DMS153 (cell line): ENCODE measurements around the gene BMP7.

Experiments used
- DNase-seq: peaks from one replicate; lab custom pipeline; 2025; lab: John Stamatoyannopoulos, UW

Gene BMP7

GRCh38 chr20:57190536-57191264, 75.7 kb downstream of the BMP7 start:
- no peak for DNase-seq

GRCh38 chr20:57189713-57190112, 76.7 kb downstream of the BMP7 start:
- no peak for DNase-seq

DNA sequence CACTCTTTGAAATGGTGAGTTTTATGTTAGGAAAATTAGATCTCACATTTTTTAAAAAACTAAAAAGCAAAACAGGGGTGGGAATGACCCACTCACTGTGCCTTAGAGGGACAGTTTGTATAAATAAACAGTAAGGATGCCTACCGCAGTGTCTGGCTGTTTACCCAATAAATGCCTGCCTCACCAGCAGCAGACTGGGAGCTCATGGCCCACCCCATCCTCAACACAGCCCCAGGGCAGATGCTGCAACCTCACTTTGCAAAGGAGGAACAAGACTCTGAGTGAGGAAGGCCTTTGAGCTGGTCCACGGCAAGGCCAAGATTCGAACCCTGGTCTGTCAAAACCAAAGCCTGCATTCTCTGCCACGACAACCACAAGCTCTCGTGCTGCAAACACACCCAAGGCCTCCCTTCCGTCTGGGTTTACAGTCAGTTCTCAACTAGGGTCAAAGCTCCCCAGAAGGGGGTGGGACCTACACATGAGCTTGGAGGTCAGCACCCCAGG, 77.8 kb downstream of the BMP7 start:
- DNase-seq: no peak

- no peak for DNase-seq
Measured at GRCh38 chr20:57188056-57188455, 78.4 kb downstream of the BMP7 start.

GRCh38 chr20:57187068-57187634, 79.3 kb downstream of the BMP7 start:
- no peak for DNase-seq

- DNase-seq: no peak
Measured at GRCh38 chr20:57186192-57186591, 80.2 kb downstream of the BMP7 start.

DNA sequence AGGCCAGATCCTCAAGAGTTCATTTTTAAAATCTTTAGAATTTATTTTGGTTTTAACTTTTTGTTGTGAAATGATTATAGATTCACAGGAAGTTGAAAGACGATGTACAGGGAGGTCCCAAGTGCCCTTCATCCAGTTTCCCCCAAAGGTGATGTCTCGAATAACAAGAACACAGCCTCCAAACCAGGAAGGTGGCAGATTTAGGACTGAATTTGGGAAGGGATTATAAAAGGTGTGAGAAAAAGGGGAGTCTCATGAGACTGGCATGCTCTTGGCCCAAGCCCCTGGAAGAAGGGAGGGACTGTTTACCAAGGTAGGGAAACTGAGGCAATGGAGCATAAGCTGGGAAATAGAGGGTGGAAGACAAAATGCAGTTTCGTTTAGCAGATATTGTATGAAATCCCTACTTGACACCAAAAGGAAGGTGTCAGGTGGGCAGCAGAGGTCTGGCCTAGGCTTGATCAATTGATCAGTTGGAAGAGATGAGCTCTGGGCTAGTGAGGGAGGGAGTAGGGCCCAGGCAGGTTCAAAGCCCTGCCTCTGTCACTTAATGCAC, 81.2 kb downstream of the BMP7 start:
- no peak for DNase-seq

DNA sequence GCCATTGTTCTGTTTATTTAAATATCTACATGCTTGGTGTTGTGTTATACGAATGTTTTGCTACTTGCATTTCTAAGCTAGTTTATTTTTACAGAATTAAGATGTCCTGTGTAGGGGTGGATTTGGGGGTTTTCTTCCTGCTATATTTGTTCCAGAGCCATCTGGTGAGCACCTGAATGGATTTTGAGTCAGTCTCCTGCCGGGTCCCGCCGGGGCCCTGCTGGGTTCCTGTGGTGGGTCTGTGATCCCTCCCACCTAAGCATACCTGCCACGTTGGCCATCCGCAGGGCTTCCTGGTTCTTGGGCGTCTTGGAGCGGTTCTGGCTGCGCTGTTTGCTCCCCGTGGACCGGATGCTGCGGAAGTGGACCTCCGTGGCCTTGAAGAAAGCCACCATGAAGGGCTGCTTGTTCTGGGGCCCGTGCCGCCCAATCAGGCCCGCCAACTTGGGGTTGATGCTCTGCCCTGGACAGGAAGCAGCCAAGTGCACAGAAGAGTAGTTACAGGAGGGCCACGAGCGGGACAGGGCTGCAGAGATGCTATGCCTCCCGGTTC, 82.9 kb downstream of the BMP7 start:
- DNase-seq: no peak

- no peak for DNase-seq
Measured at GRCh38 chr20:57181639-57182038, 84.8 kb downstream of the BMP7 start.

DNA sequence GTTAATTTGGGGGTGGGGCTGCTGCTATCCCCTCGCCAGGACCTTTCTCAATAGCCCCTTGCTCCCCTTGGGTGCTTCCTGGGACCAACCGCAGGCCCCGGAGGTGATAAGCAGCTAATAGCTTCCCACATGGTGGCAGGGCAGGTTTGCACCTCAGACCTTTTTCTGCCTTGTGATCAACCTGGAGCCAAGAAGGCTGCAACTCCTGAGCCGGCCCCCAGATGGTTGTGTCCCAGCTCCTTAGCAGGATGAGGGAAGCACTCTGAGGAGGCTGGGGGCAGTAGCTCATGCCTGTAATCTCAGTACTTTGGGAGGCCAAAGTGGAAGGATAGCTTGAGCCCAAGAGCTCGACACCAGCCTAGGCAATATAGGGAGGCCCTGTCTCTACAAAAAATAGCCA, 85.5 kb downstream of the BMP7 start:
- no peak for DNase-seq

GRCh38 chr20:57180387-57180786, 86.1 kb downstream of the BMP7 start:
- DNase-seq: no peak

DNA sequence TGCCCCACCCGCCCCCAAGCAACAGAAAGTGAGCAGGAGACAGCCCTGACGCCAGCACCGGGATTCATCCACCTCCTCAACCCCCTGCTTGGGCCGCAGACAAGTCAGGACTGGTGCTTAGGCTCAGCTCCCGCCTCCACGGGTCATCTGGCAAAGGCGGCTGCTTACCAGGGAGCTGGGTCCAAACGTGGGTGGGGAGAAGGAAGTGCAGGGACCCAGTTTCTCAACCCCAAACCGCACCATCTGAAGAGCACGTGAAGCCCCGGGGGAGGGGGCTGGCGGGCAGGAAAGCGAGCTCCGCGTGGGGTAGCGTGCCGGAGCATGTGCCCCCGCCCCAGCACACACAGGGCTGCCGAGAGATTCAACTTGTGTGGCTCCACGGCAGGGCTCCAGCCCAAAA, 87.2 kb downstream of the BMP7 start:
- DNase-seq: no peak

- no peak for DNase-seq
Measured at GRCh38 chr20:57178582-57179111, 87.8 kb downstream of the BMP7 start.

DNA sequence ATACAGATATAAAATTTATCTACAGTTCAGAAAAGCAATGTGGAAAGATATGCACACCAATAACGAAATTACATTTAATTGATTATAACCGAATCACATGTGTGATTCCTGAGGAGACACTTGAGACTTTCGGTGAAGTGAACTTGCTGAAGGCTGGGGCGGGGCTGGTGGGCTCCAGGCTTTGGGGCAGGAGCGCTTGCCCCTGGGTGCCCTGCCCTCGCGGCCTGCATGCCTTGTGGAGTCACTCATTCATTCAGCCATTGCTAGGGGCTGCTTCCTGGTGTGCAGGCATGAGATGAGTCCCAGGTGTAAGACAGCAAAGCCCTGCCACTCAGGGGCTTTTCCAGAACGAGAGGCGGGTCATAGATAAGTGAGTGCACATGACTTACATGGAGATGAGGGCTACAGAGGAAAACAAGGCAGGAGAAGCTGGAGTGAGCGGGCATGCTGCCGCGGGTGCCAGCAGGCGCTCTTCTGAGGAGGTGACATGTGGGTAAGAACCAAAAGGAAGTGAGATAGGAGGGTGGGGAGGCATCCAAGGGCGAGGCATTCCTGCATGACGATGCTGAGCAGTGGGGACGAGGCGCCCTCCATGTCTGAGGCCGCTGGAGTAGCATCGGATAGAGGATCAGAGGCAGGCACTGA, 88.7 kb downstream of the BMP7 start:
- DNase-seq: no peak

GRCh38 chr20:57176842-57177241, 89.6 kb downstream of the BMP7 start:
- no peak for DNase-seq

DNA sequence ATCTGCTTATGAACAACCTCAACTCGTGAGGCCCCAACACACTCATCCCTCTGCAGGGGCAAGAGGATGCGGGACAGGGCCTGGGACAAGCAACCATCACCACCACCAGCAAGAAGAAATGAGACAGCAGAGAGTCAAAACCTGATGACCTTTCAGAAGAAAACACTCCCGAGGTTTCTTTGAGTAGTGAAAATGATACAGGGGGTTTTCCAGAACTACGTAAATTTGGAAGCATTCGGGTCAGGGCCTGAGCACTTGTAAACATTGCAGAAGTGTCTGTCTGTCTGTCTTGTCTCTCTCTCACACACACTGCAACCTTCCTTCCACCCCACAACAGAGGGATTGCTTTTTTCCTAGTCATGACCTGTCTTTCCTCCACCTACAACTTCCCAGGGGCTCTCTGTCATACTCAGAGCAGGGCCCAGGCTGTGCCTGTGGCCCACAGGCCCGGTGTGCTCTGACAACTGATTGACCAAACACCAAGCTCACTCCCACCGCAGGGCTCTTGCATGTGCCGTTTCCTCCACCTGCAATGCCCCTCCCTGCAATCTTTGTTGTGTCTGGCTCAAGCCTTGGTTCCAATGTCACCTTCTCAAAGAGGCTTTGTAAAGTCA, 90.9 kb downstream of the BMP7 start:
- DNase-seq: no peak

GRCh38 chr20:57174737-57175136, 91.7 kb downstream of the BMP7 start:
- DNase-seq: no peak

DNA sequence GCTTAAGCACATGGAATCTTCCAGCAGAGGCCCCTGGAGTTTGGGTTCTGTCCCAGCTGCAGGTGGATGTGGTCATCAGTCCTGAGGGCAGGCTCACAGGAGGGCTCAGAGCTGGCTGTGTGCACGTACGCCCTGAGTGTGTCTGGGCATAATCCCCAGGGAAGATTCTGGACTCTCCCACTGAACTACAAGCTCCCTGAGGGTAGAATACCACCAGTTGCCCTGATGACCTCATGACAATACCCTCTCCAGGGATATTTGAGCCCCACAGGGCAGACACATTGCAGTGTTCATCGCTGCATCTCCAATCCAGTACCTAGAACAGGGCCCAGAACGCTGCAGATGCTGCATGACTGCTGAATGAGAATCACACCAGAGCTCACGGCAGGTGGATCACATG, 92.5 kb downstream of the BMP7 start:
- no peak for DNase-seq

DNA sequence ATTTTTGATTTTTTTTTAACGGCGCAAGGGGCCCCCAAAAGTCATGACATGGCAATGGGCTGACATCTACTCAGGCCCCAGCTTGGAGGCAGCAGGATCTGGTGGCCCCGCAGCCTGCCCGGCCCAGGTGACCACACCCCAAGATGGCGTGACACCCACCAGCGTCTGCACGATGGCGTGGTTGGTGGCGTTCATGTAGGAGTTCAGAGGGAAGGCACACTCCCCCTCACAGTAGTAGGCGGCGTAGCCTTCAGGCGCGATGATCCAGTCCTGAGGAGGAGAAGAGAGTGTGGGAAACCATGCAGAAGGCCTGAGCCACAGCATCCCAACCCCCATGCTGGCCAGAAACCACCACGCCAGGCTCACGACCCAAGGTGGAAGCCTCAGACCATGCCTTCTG, 93.4 kb downstream of the BMP7 start:
- no peak for DNase-seq

DNA sequence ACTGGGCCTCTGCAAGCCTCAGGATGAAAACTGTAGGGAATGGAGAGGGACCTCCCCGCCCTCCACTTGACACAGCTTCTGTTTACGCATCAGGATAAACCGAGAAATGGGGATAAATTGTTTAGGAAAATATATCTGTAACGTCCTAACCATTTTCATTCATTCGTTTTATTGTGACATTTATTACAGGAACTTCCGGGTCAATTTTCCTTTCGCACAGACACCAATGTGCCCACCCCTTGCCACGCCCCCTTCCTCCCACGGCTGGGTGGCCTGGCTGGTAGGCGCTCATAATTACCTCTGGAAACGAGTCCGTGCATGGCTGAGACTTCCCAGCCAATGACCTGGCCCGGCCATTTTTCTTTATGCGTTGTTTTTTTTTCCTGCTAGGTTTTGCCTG, 96.1 kb downstream of the BMP7 start:
- no peak for DNase-seq

DNA sequence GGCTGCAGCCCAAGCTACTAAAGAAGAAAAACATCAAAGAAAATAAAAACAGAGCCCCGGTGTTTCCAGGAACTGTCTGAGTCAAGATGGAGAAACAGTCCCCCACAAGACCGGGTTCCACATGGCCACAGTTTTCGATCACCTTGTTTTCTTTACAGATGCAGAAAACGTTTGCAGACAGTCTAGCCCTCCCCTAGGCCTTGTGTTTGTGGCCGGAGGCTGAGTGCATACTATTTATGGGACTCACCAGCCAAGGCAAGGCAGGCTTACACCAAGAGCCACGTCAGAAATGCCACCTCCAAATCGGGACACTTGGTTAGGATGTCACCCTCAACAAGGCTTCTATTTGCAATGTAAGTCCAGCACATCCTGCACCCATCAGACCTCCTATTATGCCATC, 97.3 kb downstream of the BMP7 start:
- no peak for DNase-seq
